ENCODE results near the gene RYR2. TPM values are rescaled to one million over a fixed set of nuclear protein-coding genes. Genes with fewer than 3 reads are reported as not detected.

Gene RYR2
- total and polyA plus RNA-seq, 2 donors (not counting 1 experiment from before 2014, with no cell fraction given) = not detected

- H3K4me3 ChIP-seq (ENCODE audit: control extremely low read depth in 1 of 5, extremely low read depth in 1 of 5, insufficient read depth in 1 of 5, low read depth in 2 of 5, low read length in 4 of 5) = no peak overlapping the region
- no peaks in the 10 kb centered on the region for H3K36me3 ChIP-seq (replicated peaks in 1 of 2; ENCODE audit: control extremely low read depth in 1 of 2, control insufficient read depth in 1 of 2, extremely low read depth in 1 of 2, insufficient read depth in 2 of 2, low read length in 1 of 2)
- DNase-seq (no peak), ATAC-seq (ENCODE audit: low read depth) (no peak)
- intact Hi-C loops (cut with micrococcal nuclease) = no loop called here
- no peak overlapping the region for H3K27ac Mint-ChIP-seq
- no peaks in the 10 kb centered on the region for H3K4me1 Mint-ChIP-seq
- no peak overlapping the region for H3K4me3 Mint-ChIP-seq
- no peaks in the 10 kb centered on the region for H4K20me1 ChIP-seq (ENCODE audit: control insufficient read depth, insufficient read depth, low read length, poor library complexity, severe bottlenecking)
- no peaks in the 10 kb centered on the region for H3K27me3 Mint-ChIP-seq
- no peaks in the 10 kb centered on the region for H3K9me3 ChIP-seq (ENCODE audit: control extremely low read depth in 1 of 3, control insufficient read depth in 2 of 3, insufficient read depth in 1 of 3, low read length in 2 of 3)
- no peak overlapping the region for H3K9ac ChIP-seq (ENCODE audit: low read length)
- no peaks in the 10 kb centered on the region for H3K4me1 ChIP-seq (ENCODE audit: control insufficient read depth in 2 of 2, insufficient read depth in 2 of 2, low read length in 2 of 2)
- H3K27me3 ChIP-seq (replicated peaks in 1 of 4; ENCODE audit: control extremely low read depth in 1 of 4, control insufficient read depth in 3 of 4, insufficient read depth in 4 of 4, low read length in 3 of 4) = peaks cover 0 to 3% (median 0%) of the 10 kb centered on the region in 4 experiments
- 84% methylated on average over 3 of the region's 4 CpGs for WGBS (ENCODE audit: insufficient coverage)
- no peak overlapping the region for H2AFZ ChIP-seq (ENCODE audit: insufficient read depth, low read depth, low read length, poor library complexity, severe bottlenecking)
- no peaks in the 10 kb centered on the region for H3K9me3 Mint-ChIP-seq (ENCODE audit: insufficient read depth)
- no peak for TF ChIP-seq EZH2 (IDR thresholded peaks at IDR 0.05; ENCODE audit: borderline replicate concordance, insufficient read depth, low read depth, low read length, poor library complexity, severe bottlenecking)
- TF ChIP-seq, protein P1, sequence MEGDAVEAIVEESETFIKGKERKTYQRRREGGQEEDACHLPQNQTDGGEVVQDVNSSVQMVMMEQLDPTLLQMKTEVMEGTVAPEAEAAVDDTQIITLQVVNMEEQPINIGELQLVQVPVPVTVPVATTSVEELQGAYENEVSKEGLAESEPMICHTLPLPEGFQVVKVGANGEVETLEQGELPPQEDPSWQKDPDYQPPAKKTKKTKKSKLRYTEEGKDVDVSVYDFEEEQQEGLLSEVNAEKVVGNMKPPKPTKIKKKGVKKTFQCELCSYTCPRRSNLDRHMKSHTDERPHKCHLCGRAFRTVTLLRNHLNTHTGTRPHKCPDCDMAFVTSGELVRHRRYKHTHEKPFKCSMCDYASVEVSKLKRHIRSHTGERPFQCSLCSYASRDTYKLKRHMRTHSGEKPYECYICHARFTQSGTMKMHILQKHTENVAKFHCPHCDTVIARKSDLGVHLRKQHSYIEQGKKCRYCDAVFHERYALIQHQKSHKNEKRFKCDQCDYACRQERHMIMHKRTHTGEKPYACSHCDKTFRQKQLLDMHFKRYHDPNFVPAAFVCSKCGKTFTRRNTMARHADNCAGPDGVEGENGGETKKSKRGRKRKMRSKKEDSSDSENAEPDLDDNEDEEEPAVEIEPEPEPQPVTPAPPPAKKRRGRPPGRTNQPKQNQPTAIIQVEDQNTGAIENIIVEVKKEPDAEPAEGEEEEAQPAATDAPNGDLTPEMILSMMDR (IDR thresholded peaks at IDR 0.05) = no peak
- POLR2A ChIA-PET = no interaction called here
- no peak overlapping the region for H3K27ac ChIP-seq (ENCODE audit: low read length in 2 of 2)
- H3K4me2 ChIP-seq (replicated peaks; ENCODE audit: low read depth, low read length, poor library complexity, severe bottlenecking) = no peak overlapping the region
- H3K79me2 ChIP-seq (ENCODE audit: control insufficient read depth, insufficient read depth, low read length) = no peaks in the 10 kb centered on the region
- CTCF ChIA-PET = no interaction called here
These were observed 103.6 kb downstream of the RYR2 start for GRCh38 chr1:237145379-237146135.

DNA sequence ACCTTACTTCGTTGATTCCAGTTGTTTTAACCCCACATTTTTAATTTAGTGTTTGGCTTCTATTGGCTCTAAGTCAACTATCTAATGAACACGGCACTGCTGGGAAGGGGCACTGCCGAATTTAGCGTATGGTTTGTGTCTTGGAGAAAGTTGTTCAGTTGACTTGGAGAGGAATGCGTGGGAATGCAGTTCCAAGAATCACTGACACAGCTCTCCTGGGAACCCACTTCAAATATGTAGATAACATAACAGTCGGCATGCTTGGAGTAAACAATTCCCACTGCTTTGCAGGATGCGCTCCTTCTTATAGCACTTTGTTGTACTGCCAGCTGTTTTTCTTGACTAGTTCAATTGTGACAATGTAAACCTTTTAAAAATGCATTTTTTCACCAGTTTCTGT is 104.3 kb downstream of the RYR2 start:
- POLR2A ChIA-PET = no interaction called here
- Mint-ChIP-seq H3K27ac (no peak overlapping the region), H3K4me1 (no peaks in the 10 kb centered on the region), H3K9me3 (ENCODE audit: insufficient read depth) (no peaks in the 10 kb centered on the region), H3K27me3 (no peaks in the 10 kb centered on the region), H3K4me3 (no peak overlapping the region)
- WGBS (ENCODE audit: insufficient coverage) = 87% methylated on average over 6 of the region's 7 CpGs
- intact Hi-C loops (cut with micrococcal nuclease) = no loop called here
- no peaks in the 10 kb centered on the region for H4K20me1 ChIP-seq (ENCODE audit: control insufficient read depth, insufficient read depth, low read length, poor library complexity, severe bottlenecking)
- CTCF ChIA-PET = no interaction called here
- no peak overlapping the region for H3K4me2 ChIP-seq (replicated peaks; ENCODE audit: low read depth, low read length, poor library complexity, severe bottlenecking)
- no peak overlapping the region for H3K9ac ChIP-seq (ENCODE audit: low read length)
- H3K4me3 ChIP-seq (ENCODE audit: control extremely low read depth in 1 of 5, extremely low read depth in 1 of 5, insufficient read depth in 1 of 5, low read depth in 2 of 5, low read length in 4 of 5) = no peak overlapping the region
- H3K36me3 ChIP-seq (replicated peaks in 1 of 2; ENCODE audit: control extremely low read depth in 1 of 2, control insufficient read depth in 1 of 2, extremely low read depth in 1 of 2, insufficient read depth in 2 of 2, low read length in 1 of 2) = no peaks in the 10 kb centered on the region
- TF ChIP-seq EZH2 (IDR thresholded peaks at IDR 0.05; ENCODE audit: borderline replicate concordance, insufficient read depth, low read depth, low read length, poor library complexity, severe bottlenecking) = no peak
- TF ChIP-seq, protein P1 (IDR thresholded peaks at IDR 0.05) = no peak
- H3K9me3 ChIP-seq (ENCODE audit: control extremely low read depth in 1 of 3, control insufficient read depth in 2 of 3, insufficient read depth in 1 of 3, low read length in 2 of 3) = no peaks in the 10 kb centered on the region
- no peak overlapping the region for H2AFZ ChIP-seq (ENCODE audit: insufficient read depth, low read depth, low read length, poor library complexity, severe bottlenecking)
- no peaks in the 10 kb centered on the region for H3K4me1 ChIP-seq (ENCODE audit: control insufficient read depth in 2 of 2, insufficient read depth in 2 of 2, low read length in 2 of 2)
- DNase-seq (no peak), ATAC-seq (ENCODE audit: low read depth) (no peak)
- peaks cover 0 to 3% (median 0%) of the 10 kb centered on the region in 4 experiments for H3K27me3 ChIP-seq (replicated peaks in 1 of 4; ENCODE audit: control extremely low read depth in 1 of 4, control insufficient read depth in 3 of 4, insufficient read depth in 4 of 4, low read length in 3 of 4)
- H3K79me2 ChIP-seq (ENCODE audit: control insufficient read depth, insufficient read depth, low read length) = no peaks in the 10 kb centered on the region
- no peak overlapping the region for H3K27ac ChIP-seq (ENCODE audit: low read length in 2 of 2)
